Measurements from ENCODE around the gene IL26. TPM values are rescaled to one million over a fixed set of nuclear protein-coding genes. Genes with fewer than 3 reads are reported as not detected.

IL26 gene
- total and polyA plus RNA-seq, 12 donors = not detected

GRCh38 chr12:68246350-68246749, 20.7 kb upstream of the IL26 start:
- 89 to 95% (median 93%) methylated on average over 5 to 6 of the region's 6 CpGs for WGBS, 4 donors
- intact Hi-C loops (cut with DNase I) = no loop called here
- DNase-seq = no peak
- Histone ChIP-seq H3K36me3 (replicated peaks in 1 of 2) (no peaks in the 10 kb centered on the region), H3K27me3 (no peaks in the 10 kb centered on the region), H3K4me1 (replicated peaks in 1 of 2) (peaks cover 4 to 12% of the 10 kb centered on the region in 2 donors), H3K4me3 (no peak overlapping the region), H3K27ac (no peak overlapping the region), H3K9me3 (replicated peaks in 1 of 3) (no peaks in the 10 kb centered on the region)
- TF ChIP-seq CTCF (IDR thresholded peaks at IDR 0.05) (no peak), POLR2A (IDR thresholded peaks at IDR 0.05) (no peak)

- TF ChIP-seq POLR2A (IDR thresholded peaks at IDR 0.05) = no peak
- TF ChIP-seq CTCF (IDR thresholded peaks at IDR 0.05) = no peak
- intact Hi-C loops (cut with DNase I) = no loop called here
- Histone ChIP-seq H3K27me3 (no peaks in the 10 kb centered on the region), H3K9me3 (replicated peaks in 1 of 3) (no peaks in the 10 kb centered on the region), H3K4me3 (peak overlapping the region in 2 of 4 donors; percentile 15 to 43), H3K4me1 (replicated peaks in 1 of 2) (peaks cover 4 to 12% of the 10 kb centered on the region in 2 donors), H3K27ac (no peak overlapping the region), H3K36me3 (replicated peaks in 1 of 2) (no peaks in the 10 kb centered on the region)
- DNase-seq = peak in 1 of 7 donors; percentile 12
- WGBS, 4 donors = 15 to 34% (median 28%) methylated on average over 6 of the region's 6 CpGs
Observed at GRCh38 chr12:68245180-68246021, 19.8 kb upstream of the IL26 start.

- H3K27ac ChIP-seq = no peak overlapping the region
Observed at GRCh38 chr12:68242777-68243176, 17.2 kb upstream of the IL26 start.

GRCh38 chr12:68240975-68241374, 15.4 kb upstream of the IL26 start:
- no peaks in the 10 kb centered on the region for H3K27me3 ChIP-seq
- H3K9me3 ChIP-seq (replicated peaks in 1 of 3) = no peaks in the 10 kb centered on the region
- WGBS, 4 donors = 21 to 40% (median 28%) methylated on average over 1 of the region's 1 CpG
- TF ChIP-seq POLR2A (IDR thresholded peaks at IDR 0.05) (no peak), CTCF (IDR thresholded peaks at IDR 0.05) (no peak)
- no peaks in the 10 kb centered on the region for H3K36me3 ChIP-seq (replicated peaks in 1 of 2)
- H3K4me1 ChIP-seq (replicated peaks in 1 of 2) = peaks cover 10 to 14% of the 10 kb centered on the region in 2 donors
- H3K4me3 ChIP-seq = no peak overlapping the region
- H3K27ac ChIP-seq = peak overlapping the region in 1 of 5 donors; percentile 44
- intact Hi-C loops (cut with DNase I) = no loop called here
- DNase-seq = peak in 4 of 7 donors; percentile 20 to 31 (median 24)

More at GRCh38 chr12:68242777-68243176, 17.2 kb upstream of the IL26 start:
- Histone ChIP-seq H3K4me1 (replicated peaks in 1 of 2) (peaks cover 12 to 14% of the 10 kb centered on the region in 2 donors), H3K36me3 (replicated peaks in 1 of 2) (no peaks in the 10 kb centered on the region), H3K4me3 (no peak overlapping the region), H3K27me3 (no peaks in the 10 kb centered on the region), H3K9me3 (replicated peaks in 1 of 3) (no peaks in the 10 kb centered on the region)
- no peak for TF ChIP-seq CTCF (IDR thresholded peaks at IDR 0.05)
- no peak for TF ChIP-seq POLR2A (IDR thresholded peaks at IDR 0.05)
- DNase-seq = no peak
- intact Hi-C loops (cut with DNase I) = no loop called here

Measured in adrenal gland (tissue), 12 donors.